Mucosa of gallbladder (tissue), 1 donor: ENCODE measurements around the gene GJC1. TPM values are rescaled to one million over a fixed set of nuclear protein-coding genes. Genes with fewer than 3 reads are reported as not detected.

ENCODE experiments used
- DNase-seq: peaks from one replicate; pipeline ENCODE4 v3.0.0-alpha.2; 2020; ENCODE audit warnings: low spot score
- total RNA-seq: library from RNA; stranded (reverse); gene quantifications from one replicate; pipeline ENCODE4 v1.2.1, GENCODE V29; 2021
- donor health status: DM: no; HTN: no; CAD: no.

The GJC1 gene
- 17.3 TPM for total RNA-seq

DNA sequence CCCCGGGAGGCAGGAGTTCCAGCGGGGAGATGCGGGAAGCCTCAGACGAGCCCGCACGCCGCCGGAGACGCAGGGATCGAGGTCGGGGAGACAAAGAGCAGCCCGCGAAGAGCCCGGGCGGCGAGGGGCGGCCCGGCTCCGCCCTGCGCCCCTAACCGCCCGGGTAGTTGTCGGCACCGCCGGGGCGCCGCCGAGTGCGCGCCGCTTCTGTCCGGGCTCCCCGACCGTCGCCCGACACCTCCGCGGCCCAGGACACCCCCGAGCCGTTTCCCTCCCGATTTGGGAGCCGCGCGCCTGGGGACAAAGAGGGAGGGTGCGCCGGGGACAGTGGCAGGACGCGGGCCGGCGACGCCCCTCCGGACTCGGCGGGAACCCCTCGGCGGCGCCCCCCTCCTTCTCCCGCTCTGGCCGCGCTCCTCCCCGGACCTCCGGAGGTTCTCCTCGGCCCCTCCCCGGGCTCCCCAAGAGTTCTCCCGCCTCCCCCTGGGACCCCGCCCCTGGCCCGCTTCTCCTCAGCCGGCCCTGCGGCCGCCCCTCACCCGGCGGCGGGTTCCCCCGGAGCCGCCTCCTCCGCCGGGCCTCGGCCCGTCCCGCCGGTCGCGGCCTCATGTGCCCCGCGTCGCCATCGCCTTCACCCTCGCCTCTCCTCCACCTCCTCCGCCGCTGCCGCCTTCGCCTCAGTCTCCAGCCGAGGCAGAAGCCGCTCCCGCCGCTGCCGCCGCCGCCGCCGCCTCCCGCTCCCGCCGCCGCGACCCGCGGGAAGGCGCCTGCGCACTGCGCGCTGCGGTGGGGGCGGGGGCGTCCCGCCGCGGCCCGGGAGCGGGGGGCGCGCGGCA lies at the start of gene GJC1:
TSS of gene GJC1 (minus strand) at position 765 of the 836 bp plus-strand sequence. CDS start 24,470 bp downstream, outside the sequence.
- no peak for DNase-seq

DNA sequence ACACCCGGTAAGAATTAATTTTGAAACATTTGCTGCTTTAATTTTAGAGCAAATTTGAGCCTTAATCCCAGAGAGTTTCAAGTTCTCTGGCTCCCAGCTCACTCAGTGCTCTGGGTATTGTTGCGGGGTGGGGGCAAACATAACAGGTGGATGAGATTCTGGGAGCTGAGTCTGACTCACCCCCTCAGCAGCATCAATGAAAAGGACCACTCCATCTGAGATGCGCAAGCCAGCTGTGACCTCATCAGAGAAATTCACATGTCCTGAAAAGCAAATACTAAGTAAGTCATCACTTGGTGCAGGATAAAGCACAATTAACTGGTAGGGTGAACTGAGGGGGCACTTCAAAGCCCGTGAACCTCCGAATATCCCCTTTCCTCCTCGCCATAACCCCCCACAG lies 49.3 kb upstream of the GJC1 start:
- DNase-seq, result no peak

DNA sequence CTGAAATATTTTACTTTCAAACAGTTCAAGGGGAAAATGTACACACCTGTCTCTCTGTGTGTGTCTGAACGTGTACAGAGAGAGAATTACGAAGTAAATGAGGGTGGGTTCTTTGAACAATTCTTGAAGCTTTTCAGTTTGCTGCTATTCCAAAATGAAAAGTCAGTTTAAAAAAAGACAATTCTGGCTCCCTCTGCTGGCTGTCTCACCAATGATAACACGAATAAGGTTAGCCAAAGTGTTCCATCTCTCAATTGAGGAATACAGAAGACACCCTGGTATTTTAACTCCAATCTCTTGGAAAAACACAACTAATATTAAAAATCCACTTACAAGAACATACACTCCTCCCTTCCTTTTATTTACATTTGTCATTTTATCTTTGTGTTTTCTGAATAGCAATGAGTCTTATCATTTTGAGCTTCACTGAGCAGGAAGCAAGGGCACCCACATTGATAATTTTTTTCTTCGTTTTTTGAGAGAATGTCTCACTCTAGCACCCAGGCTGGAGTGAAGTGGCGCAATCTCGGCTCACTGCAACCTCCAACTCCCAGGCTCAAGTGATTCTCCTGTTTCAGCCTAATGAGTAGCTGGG lies 48.6 kb upstream of the GJC1 start:
- peak; percentile 36 for DNase-seq

DNA sequence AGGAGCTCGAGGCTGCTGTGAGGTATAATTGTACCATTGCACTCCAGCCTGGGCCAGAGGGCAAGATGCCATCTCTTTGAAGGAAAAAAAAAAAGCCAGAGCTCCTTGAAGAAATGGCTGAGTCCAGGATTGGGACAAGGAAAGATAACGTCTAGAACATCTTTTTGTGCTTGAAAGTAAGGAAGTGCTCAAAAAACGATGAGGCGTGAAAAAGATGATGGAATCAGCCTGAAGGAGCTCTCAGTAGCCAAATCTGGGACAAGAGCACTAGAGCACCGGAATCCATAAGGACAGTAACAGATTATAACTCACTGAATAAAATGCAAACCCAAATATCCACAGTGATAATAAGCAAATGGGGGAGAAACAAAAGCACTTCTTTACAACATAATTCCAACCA lies 47.0 kb upstream of the GJC1 start:
- DNase-seq, result no peak

DNA sequence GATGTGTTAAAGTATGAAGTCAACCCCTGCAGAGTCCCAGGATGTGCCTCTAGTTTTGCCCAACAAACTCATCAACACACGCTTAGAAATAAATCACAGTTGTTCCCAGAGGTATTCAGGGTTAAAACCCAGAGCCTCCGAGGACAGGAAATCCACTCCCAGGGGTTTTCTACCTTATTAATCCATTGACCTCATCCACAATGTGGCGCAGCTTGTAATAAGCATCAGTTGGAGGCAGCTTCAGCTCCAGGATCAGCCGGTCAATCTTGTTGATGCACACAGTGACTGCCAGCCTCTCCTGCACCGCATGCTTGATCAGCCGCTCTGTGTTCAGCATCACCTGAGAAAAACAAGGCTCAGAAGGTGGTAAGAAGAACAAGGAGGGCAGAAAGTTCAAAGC lies 45.7 kb upstream of the GJC1 start:
- DNase-seq, result no peak

DNA sequence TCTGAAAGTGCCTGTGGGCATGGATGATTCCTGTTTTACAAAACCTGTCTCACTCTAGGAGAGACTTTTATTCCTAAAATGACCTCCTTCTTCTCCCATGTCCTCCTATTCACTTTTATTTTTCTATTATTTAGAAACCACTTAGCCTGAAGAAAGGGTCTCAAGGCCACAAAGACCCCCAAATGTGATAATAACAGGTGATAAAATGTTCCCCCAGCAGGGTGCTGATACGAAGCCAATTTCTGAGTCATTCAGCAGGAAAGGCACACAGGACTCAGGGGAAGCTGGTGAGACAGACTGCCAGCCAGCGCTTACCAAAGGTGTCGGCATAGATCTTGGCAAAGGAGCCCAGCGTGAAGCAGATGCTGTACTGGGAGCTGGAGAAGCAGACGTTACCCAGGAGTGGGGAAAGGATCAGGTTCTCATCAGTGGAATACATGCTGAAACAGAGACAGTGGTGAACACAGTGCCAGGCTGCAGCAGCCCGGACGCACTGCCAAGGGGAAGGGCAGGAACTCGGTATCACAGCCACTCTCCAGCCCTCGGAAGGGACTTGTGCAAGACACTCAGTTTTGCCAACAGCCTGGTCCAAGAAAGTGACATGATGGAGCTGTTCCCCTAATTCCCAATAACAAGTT lies 42.2 kb upstream of the GJC1 start:
- no peak for DNase-seq

DNA sequence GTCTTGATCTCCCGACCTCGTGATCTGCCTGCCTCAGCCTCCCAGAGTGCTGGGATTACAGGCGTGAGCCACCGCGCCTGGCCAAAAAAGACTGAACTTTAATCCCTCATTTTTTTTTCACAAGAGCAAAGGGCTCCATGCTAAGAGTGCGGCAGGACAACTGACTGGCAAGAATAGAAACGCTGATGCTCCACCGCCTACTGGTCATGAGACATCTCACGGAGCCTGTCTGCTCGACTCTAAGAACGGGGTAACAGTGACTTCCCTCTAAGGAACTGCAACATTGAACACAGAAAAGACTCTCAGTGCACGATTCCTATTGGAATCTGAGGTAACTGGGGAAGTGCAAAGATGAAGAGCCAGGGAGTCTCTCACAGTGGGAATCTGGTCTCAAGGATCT lies 41.5 kb upstream of the GJC1 start:
- no peak for DNase-seq

DNA sequence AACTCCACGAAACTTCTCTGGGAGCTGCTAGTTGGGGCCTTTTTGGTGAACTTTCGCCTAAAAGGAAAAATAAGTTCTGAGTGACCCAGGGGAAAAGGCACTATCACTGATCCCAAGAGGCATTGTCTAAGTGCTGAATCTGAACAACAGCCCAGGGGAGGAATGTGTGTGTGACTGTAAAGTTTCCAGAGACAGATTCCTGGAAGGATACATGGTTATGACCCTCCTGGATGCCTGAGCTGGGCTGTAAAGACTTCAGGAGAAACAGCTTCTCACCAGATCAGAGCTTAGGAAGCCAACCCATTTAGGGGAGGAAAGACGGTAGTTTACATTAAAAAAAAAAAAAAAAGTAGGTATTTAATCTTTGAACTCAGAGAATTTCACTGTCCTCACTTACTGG lies 37.8 kb upstream of the GJC1 start:
- DNase-seq, result no peak

DNA sequence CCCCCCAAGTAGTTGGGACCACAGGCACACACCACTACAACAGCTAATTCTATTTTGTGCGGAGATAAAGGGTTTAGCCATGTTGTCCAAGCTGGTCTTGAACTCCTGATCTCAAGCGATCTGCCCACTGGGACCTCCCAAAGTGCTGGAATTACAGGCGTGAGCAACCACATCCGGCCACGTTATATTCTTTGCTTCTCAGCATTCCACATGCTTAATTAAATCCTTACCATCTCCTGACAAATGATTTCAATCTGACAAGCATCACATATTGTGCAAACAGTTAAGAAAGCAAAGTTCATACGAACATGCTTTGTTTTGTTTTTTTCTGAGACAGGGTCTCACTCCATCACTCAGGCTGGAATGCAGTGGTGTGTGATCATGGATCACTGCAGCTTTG lies 35.8 kb upstream of the GJC1 start:
- DNase-seq, result no peak

DNA sequence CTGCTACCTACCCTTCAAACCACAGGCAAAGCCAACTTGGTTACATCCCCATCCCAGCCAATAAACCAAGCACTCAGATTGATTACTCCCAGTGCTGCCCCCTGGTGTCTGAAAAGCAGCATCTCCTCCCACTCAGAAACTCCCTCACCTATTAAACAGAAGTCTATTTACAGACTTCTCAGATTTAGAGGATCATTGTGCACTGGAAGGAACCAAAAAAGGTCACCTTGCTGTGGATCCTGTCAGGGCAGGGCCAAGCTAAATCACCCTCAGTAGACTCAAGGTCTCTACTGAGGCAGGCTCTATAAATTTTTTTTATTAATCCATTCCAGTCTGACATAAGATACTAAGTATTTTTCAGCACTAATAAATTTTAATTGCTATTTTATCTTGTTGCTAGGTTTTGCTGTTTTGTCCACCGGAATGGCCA lies 35.2 kb upstream of the GJC1 start:
- DNase-seq, result peak; percentile 60

DNA sequence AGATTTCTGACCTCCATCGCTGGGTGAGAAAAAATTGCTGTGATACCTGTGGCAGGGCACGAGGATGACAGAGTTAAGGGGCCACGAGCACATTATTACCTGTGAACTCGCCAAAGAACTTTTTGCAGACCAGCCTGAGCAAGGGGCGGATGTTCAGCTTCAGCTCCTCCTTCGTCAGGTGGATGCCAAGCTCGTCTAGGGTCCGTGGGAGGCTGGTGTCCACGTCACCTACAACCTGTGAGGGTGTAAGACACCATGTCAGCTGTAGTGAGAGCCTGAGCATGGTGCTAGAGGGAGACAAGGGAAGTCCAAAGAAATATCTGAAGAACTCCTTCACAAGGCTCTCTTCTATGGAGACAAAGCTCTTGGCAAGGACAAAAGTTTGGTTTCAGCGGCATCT lies 34.7 kb upstream of the GJC1 start:
- DNase-seq, result no peak

DNA sequence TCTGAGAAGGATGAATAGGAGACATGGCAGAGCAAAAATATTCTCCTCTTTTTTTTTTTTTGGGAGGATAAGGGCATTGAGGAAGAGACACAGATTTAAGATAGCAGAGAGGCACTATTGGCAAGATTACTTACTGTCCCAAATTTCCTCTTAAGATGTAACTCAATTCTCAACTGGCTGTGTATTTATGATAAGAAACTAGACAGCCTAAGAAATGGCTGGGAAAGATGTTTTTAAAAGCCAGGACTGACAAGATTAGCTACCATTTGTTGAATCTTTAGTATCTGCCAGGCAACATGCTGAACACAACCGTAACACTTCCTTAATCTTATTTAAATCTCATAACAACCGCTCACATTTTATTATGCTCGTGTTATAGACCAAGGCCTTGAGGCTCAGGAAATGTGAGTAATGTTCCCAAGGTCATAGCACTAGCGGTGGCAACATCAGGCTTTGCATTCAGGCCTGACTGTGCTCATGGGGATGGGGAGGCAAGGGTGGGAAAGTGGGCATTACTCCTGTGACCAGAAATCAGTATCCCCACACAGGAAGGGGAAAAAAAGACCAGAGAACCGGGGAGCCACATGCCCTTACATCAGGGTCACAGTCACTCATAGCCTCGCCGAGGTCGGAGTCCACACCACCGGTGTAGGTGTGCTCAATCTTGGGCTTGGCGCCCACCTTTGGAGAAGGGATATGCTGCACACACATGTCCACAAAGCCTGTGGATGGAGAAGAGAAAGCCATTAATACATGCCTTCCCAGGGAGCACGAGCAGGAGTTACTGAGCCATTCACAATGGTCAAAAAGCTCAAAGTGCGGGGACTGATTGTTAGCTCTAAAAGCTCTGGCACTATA lies 33.2 kb upstream of the GJC1 start:
- no peak for DNase-seq

DNA sequence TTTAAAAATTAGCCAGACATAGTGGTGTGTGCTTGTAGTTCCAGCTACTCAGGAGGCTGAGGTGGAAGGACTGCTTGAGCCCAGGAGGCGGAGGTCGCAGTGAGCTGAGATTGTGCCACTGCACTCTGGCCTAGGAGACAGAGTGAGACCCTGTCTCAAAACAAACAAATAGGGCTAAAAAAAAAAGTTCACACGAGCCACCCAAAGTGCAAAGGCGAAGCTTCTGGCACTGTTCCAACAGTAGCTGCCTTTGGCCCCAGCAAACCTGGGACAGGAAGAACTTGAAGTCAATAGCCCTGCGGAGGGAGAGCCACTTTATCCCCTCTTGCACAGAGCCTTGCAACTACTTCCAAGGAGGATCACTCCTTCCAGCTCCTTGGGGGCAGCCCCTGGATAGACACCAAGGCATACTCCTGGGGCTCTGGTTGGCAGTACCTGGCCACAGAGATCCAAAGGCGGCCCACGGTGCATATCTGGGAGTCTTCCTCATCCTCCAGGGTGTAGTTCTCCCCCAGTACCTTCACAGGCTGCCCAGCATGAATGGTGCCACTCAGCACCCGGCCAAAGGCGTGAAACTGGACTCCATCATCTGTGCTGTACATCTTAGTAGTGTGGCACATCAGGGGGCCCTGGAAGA lies 32.3 kb upstream of the GJC1 start:
- DNase-seq, result no peak

DNA sequence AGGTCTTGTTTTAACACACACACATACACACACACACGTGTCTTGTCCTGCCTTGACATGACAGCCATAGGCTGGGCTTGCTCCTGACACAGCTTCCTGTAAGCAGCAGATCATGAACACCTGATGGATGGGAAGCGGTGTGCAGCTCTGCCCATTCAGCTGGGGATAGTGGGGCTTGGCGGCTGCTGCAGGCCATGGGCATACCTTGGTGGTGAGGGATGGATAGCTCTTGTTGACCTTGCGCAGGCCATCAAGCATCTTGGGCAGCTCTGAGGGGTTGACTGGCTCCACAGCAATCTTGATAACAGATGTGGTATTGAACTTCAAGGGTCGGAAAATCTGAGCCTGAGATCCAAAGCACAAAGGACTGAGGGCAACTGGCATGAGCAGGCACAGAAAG lies 29.6 kb upstream of the GJC1 start:
- DNase-seq, result no peak

DNA sequence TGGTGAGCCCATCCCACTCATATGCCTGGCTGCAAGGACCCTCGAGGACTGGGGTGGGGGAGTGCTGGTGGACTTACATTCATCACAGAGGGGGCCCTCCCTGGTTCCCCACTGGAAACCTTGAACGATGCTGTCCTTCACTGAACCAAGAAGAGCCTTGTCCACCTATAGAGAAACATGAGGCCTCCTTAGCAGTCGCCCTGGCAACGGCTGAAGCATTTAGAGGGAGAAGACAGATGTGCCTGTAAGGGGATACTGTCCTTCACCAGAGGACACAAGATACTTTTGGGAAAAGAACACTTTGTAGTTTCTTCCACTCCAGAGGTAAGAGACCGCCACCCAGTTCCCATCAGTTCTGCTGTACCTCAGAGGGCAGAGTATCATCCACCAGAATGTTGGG lies 24.1 kb upstream of the GJC1 start:
- no peak for DNase-seq

DNA sequence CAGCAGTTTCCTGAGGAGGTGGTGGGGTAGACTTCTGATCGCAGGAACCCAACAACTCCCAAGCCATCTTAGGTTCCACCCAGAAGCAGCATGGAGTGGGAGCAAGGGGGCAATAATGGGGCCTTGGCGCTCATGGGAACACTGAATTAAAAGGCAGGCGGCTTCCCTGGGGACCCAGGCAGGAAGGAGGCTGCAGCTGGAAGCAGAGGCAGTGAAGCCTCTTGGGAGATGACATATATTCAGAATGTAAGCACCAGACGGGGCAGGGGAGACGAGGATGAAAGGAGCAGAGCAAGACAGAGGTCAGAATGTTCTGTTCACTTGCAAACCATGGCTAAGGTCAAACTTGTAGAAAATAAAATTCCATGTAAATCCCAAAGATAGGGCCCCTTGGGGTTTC lies 20.5 kb upstream of the GJC1 start:
- no peak for DNase-seq

DNA sequence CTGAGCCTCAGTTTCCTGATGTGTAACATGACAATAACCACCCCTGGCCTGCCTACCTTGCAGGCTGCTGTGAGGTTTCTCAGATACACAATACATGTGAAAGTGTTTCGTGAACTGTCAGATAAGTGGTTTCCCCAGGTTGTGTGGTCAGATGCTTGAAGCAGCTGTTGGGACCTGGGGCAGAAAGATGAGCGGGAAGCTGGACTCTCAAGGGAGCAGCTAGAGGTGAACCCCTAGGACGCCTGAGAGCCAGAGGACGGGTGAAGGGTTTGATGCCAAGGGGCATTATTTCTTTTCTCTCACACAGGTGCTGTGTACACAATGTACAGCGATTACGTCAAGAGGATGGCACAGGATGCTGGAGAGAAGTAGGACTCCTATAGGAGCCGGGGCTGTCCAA lies 19.9 kb upstream of the GJC1 start:
- no peak for DNase-seq

DNA sequence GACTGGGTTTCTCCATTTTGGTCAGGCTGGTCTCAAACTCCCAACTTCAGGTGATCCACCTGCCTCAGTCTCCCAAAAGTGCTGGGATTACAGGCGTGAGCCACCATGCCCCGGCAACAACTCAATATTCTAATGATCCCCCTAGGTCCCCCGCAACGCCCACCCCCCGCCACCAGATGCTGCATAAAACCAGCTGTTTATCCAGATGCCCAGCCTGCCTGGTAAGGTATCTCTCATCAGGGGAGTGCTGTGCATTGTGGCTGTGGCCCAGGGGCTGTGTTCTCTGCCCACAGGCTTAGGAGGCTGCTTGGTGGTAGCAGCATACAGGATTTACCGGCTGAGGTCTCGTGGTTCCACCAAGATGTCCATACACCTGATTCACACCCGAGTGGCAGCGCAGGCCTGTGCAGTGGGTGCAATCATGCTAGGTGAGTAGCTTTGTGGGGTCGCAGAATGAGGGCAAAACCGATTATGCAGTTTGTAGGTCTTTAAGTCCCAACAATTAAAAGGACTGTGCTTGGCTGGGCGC lies 18.9 kb upstream of the GJC1 start:
- no peak for DNase-seq

DNA sequence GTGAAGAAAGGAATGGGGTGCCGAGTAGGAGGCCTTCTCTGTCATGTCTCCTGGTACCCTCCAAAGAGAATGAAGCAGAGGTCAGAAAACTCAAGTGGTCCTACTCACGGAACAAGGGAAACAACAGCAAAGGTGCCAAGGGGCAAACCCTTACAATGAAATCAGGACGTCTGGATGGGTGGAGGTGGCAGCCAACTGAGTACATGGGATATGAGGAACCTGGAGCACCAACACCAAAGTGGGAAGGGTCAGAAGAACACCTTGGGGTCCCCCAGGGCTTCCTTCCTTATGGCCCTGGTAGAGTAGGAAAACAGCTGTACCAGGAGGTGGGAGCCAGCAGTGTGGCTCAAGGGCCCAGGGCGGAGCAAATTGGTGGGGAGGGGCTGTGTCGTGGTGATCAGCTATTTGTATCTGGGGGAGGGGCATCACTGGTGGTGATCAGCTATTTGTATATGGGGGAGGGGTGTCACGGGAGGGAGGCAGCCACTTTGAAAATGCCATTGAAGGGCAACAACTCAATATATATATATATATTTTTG lies 18.2 kb upstream of the GJC1 start:
- no peak for DNase-seq

DNA sequence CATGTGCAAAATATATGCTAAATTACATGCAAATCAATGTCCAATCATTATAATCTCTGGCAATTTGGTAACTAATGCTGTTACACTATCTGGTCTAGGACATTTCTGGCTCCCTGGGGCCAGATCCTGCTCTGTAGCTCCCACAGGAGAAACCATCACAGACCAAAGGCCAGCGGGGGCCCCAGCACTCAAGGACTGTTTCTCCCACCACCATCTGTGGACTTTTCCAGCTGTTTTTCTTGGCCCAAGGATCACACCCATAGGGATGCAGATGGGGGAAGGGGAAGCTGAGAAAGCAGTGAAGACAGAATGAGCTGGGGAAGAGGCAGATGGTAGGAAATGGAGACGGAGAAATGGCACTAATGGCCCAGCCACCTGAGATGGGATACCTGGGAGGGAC lies 17.5 kb upstream of the GJC1 start, which contains the start of gene HIGD1B:
TSS of gene HIGD1B (plus strand) at position 298 of the 400 bp plus-strand sequence. CDS start 270 bp downstream, outside the sequence.
- no peak for DNase-seq

DNA sequence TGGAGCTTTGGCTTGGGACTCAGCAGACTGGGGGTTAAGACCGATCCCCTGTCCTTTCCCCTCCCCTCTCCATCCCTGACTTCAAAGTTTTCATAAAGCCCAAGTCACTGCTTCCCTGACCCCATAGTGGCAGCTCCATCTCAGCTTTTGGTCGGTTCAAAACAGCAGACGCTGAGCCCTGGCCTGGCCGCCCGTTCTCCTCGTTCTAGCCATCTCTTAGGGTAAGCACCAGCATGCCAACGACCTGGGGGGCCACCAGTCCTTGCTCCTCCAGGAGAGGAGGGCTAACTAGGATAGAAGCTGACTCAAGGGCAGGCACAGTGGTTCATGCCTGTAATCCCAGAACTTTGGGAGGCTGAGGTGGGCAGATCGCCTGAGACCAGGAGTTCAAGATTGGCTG lies 16.1 kb upstream of the GJC1 start:
- no peak for DNase-seq
